CD4-positive, alpha-beta T cell (primary cell): ENCODE results near the gene RAB6A. TPM values are rescaled to one million over a fixed set of nuclear protein-coding genes. Genes with fewer than 3 reads are reported as not detected.
"Not testable (repeated sequence)": the region's sequence is repeated elsewhere in the genome, so short reads cannot be mapped to it uniquely, and the experiment has no call there.

ENCODE experiments used
- ATAC-seq: fragments of 200-7000 bp; cut with Tn5 transposase; one replicate; pipeline ENCODE4 v1.10.0; 2022; ENCODE audit warnings: mild to moderate bottlenecking; ENCODE audit not compliant: poor library complexity
- CTCF ChIA-PET: fragments of 350-600 bp; sonication (Branson Sonifier 250); formaldehyde crosslinking; loops from one replicate; lab custom pipeline; 2021; ENCODE audit warnings: antibody characterized with exemption, inconsistent platforms; lab: Charles Lee
- POLR2A ChIA-PET: fragments of 350-600 bp; sonication (Branson Sonifier 250); formaldehyde crosslinking; loops from one replicate; lab custom pipeline; 2021; ENCODE audit warnings: antibody characterized with exemption, inconsistent platforms; lab: Charles Lee
- DNase-seq, 14 experiments: peaks; one replicate each; pipeline ENCODE4 v3.0.0-alpha.2; 2013 to 2020; ENCODE audit warnings: mixed read lengths in 2 of 14
- H3K27ac ChIP-seq, 2 donors: one replicate each; pipeline versions ENCODE4 v1.5.1 to v1.7.0; 2013; ENCODE audit warnings: low read length in 2 of 2, low read depth in 1 of 2, mild to moderate bottlenecking in 1 of 2
- H3K27me3 ChIP-seq, 2 experiments: 1 replicate in 1 of 2; 2 replicates in 1 of 2; pipeline versions ENCODE4 v1.6.1 to v1.7.0; 2013; ENCODE audit warnings: low read length in 2 of 2, control low read depth in 1 of 2, mild to moderate bottlenecking in 1 of 2, moderate library complexity in 1 of 2; ENCODE audit not compliant: insufficient read depth in 2 of 2, control insufficient read depth in 1 of 2
- H3K36me3 ChIP-seq: one replicate; pipeline ENCODE4 v1.6.1; 2013; ENCODE audit warnings: low read length, control low read depth; ENCODE audit not compliant: insufficient read depth
- H3K4me1 ChIP-seq: one replicate; pipeline ENCODE4 v1.6.1; 2013; ENCODE audit warnings: low read length, control low read depth; ENCODE audit not compliant: insufficient read depth
- H3K4me3 ChIP-seq: one replicate; pipeline ENCODE4 v1.5.1; 2013; ENCODE audit warnings: mild to moderate bottlenecking, low read length, moderate library complexity
- H3K9me3 ChIP-seq, 2 experiments: 1 replicate in 1 of 2; 2 replicates in 1 of 2; pipeline versions ENCODE4 v1.6.1 to v1.7.0; 2013; ENCODE audit warnings: low read length in 2 of 2, mild to moderate bottlenecking in 2 of 2, control low read depth in 1 of 2, moderate library complexity in 1 of 2; ENCODE audit not compliant: control insufficient read depth in 1 of 2, insufficient read depth in 1 of 2
- H3K27ac Mint-ChIP-seq: one replicate; pipeline ENCODE4 v1.8.0; 2020; ENCODE audit warnings: mixed read lengths
- H3K27me3 Mint-ChIP-seq: one replicate; pipeline ENCODE4 v1.8.0; 2021; ENCODE audit warnings: mixed read lengths
- H3K36me3 Mint-ChIP-seq: one replicate; pipeline ENCODE4 v1.8.0; 2021; ENCODE audit warnings: low read depth, mixed read lengths
- H3K4me1 Mint-ChIP-seq: one replicate; pipeline ENCODE4 v1.8.0; 2021; ENCODE audit warnings: low read depth, mixed read lengths
- H3K4me3 Mint-ChIP-seq: one replicate; pipeline ENCODE4 v1.8.0; 2020; ENCODE audit warnings: mild to moderate bottlenecking, mixed read lengths
- H3K9me3 Mint-ChIP-seq: one replicate; pipeline ENCODE4 v1.8.0; 2020; ENCODE audit warnings: mixed read lengths
- CTCF ChIP-seq: fragments of 200-600 bp; IDR thresholded peaks from one replicate; pipeline ENCODE4 v1.8.0; 2022; ENCODE audit warnings: antibody characterized with exemption, mild to moderate bottlenecking
- intact Hi-C, 2 experiments: fragments of 100-400 bp; cut with DNase I in 1 of 2; cut with micrococcal nuclease in 1 of 2; formaldehyde crosslinking; loops; one replicate each; pipeline versions ENCODE4 v1.15.1 to v1.9.0; 2023 to 2025; cut with DNase I, micrococcal nuclease
- total RNA-seq, 174 experiments: library from RNA in 2 of 174; stranded (reverse) in 2 of 174; gene quantifications; one replicate each; pipeline ENCODE4 v1.2.3 and lab custom pipeline; 2021 to 2026

RAB6A gene
- total RNA-seq, 2 experiments from 2014 or later, result 42.6 to 49.3 TPM

DNA sequence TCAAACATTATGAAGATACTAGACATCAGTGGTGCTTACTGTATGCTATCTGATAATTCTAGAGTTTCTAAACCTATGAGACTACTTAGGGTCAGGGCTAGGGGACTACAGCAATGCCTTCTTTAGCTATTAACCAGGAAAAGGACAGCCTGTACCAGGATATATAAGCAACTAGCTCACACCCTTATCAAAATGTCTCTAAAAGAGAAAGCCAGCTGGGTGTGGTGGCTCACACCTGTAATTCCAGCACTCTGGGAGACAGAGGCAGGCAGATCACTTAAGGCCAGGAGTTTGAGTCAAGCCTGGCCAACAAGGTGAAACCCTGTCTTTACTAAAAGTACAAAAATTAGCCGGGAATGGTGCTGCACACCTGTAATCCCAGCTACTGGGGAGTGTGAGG, 55.8 kb downstream of the RAB6A start:
- H3K4me3 ChIP-seq, result no peak overlapping the region
- Mint-ChIP-seq H3K36me3 (peaks cover 62% of the 10 kb centered on the region), H3K27ac (no peak overlapping the region), H3K27me3 (no peaks in the 10 kb centered on the region), H3K4me1 (no peaks in the 10 kb centered on the region), H3K9me3 (no peaks in the 10 kb centered on the region), H3K4me3 (no peak overlapping the region)
- no peaks in the 10 kb centered on the region for H3K9me3 ChIP-seq
- peaks cover 33% of the 10 kb centered on the region for H3K36me3 ChIP-seq
- no peaks in the 10 kb centered on the region for H3K4me1 ChIP-seq
- CTCF ChIA-PET, result no interaction called here
- ATAC-seq, result no peak
- TF ChIP-seq CTCF, result no peak
- POLR2A ChIA-PET, result no interaction called here
- intact Hi-C loops, result no loop called here
- H3K27me3 ChIP-seq, result no peaks in the 10 kb centered on the region
- DNase-seq, result no peak
- H3K27ac ChIP-seq, result no peak overlapping the region

DNA sequence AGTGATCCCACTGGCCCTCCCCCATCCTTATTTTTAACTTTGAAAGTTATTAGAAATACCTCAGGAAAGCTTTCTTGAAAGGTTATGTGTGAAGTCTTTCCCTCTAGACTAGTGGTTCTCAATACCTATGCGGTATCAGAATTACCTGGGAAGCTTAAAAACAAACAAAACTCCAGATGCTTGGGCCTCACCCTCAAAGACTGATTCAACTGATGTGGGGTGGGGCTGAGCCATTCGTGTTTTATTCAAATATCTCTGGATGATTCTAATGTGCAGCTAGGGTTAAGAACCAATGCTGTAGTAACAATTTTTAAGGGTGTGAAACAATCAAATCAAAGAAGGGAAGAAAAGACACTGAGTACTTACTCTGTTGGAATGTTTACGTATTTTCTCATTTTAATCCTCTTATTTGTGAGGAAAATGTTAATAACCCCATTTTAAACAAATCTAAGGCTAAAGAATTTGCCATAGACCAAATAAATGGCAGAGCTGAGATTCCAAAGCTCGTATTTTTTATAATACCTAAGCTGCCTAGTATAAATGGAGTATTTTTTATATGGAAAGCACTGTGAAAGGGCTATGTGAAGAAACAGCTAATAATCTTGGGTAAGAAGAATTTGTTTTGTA, 66.9 kb downstream of the RAB6A start:
- no peak for TF ChIP-seq CTCF
- DNase-seq, result no peak
- Mint-ChIP-seq H3K4me3 (no peak overlapping the region), H3K4me1 (no peaks in the 10 kb centered on the region), H3K27ac (no peak overlapping the region), H3K36me3 (peaks cover 35% of the 10 kb centered on the region), H3K9me3 (no peaks in the 10 kb centered on the region), H3K27me3 (no peaks in the 10 kb centered on the region)
- peaks cover 6% of the 10 kb centered on the region for H3K36me3 ChIP-seq
- no peak overlapping the region for H3K27ac ChIP-seq
- H3K9me3 ChIP-seq, result no peaks in the 10 kb centered on the region
- H3K4me3 ChIP-seq, result no peak overlapping the region
- H3K27me3 ChIP-seq, result no peaks in the 10 kb centered on the region
- intact Hi-C loops, result loop anchor here in 1 of 2 experiments (10.0 kb wide), 1 partner anchor 221 kb away; no protein-coding TSS in a partner anchor
- H3K4me1 ChIP-seq, result no peaks in the 10 kb centered on the region
- ChIA-PET CTCF (no interaction called here), POLR2A (no interaction called here)
- no peak for ATAC-seq

- no peaks in the 10 kb centered on the region for H3K27me3 Mint-ChIP-seq
- H3K36me3 Mint-ChIP-seq, result peaks cover 67% of the 10 kb centered on the region
- no peaks in the 10 kb centered on the region for H3K27me3 ChIP-seq
- no peaks in the 10 kb centered on the region for H3K9me3 ChIP-seq
- no peak overlapping the region for H3K4me3 Mint-ChIP-seq
- H3K36me3 ChIP-seq, result peaks cover 41% of the 10 kb centered on the region
- DNase-seq (no peak), ATAC-seq (no peak)
- no peak overlapping the region for H3K4me3 ChIP-seq
- H3K9me3 Mint-ChIP-seq, result no peaks in the 10 kb centered on the region
- no peak overlapping the region for H3K27ac Mint-ChIP-seq
- POLR2A ChIA-PET, result interaction anchor here (0.5 kb wide), 1 partner anchor 35 kb away, joined by 3 read pairs; no protein-coding TSS in a partner anchor
- H3K27ac ChIP-seq, result no peak overlapping the region
- intact Hi-C loops, result no loop called here
- H3K4me1 ChIP-seq, result no peaks in the 10 kb centered on the region
- H3K4me1 Mint-ChIP-seq, result no peaks in the 10 kb centered on the region
- CTCF ChIA-PET, result no interaction called here
- TF ChIP-seq CTCF, result no peak
These were observed 80.2 kb downstream of the RAB6A start for GRCh38 chr11:73680687-73681086.

GRCh38 chr11:73676552-73676951, 84.3 kb downstream of the RAB6A start:
- H3K9me3 Mint-ChIP-seq, H3K4me3 Mint-ChIP-seq, POLR2A ChIA-PET, H3K27ac Mint-ChIP-seq, H3K4me1 Mint-ChIP-seq, H3K27me3 ChIP-seq, intact Hi-C loops, H3K27me3 Mint-ChIP-seq, H3K4me1 ChIP-seq, CTCF ChIA-PET, ATAC-seq, H3K27ac ChIP-seq, DNase-seq, H3K4me3 ChIP-seq, H3K9me3 ChIP-seq: not testable (repeated sequence)
- peaks cover 61% of the 10 kb centered on the region for H3K36me3 Mint-ChIP-seq
- H3K36me3 ChIP-seq, result peaks cover 32% of the 10 kb centered on the region
